K562 (cell line): ENCODE data around the gene DCAF5. TPM values are rescaled to one million over a fixed set of nuclear protein-coding genes. Genes with fewer than 3 reads are reported as not detected.

Experiments used
- BDP1 ChIP-seq: IDR thresholded peaks from 3 replicates; pipeline ENCODE4 v1.6.1; 2011; ENCODE audit not compliant: insufficient read length, insufficient read depth
- HEY1 ChIP-seq: fragments of 250-450 bp; sonication (Bioruptor Pico); IDR thresholded peaks from 2 replicates; pipeline ENCODE4 v1.5.0; 2020; ENCODE audit warnings: mild to moderate bottlenecking, moderate library complexity, borderline replicate concordance
- MTF1 ChIP-seq: fragments of 250-450 bp; sonication (Bioruptor Pico); IDR thresholded peaks from 2 replicates; pipeline ENCODE4 v1.9.0; 2021; ENCODE audit warnings: moderate library complexity, mild to moderate bottlenecking, inconsistent platforms, borderline replicate concordance
- MXI1 ChIP-seq: IDR thresholded peaks from 2 replicates; pipeline ENCODE4 v1.6.1; 2011; ENCODE audit warnings: low read depth, mild to moderate bottlenecking, improper control_type of control experiment, low read length
- RBM14 ChIP-seq: fragments of 200-400 bp; formaldehyde crosslinking; IDR thresholded peaks from 2 replicates; pipeline ENCODE4 v1.6.1; 2018; ENCODE audit warnings: low read depth, mild to moderate bottlenecking, low read length, moderate library complexity, borderline replicate concordance; ENCODE audit not compliant: insufficient read depth
- RCOR1 ChIP-seq, 2 experiments: IDR thresholded peaks; 2 replicates each; pipeline ENCODE4 v1.6.1; 2012; ENCODE audit warnings: low read depth in 2 of 2, low read length in 2 of 2, borderline replicate concordance in 1 of 2, improper control_type of control experiment in 1 of 2
- ZBTB11 ChIP-seq, 3 experiments: fragments of 200-800 bp in 1 of 3; fragments of 250-450 bp in 1 of 3; fragments of 450-650 bp in 1 of 3; sonication (Bioruptor Pico) in 1 of 3; sonication (Bioruptor generic) in 1 of 3; formaldehyde crosslinking in 1 of 3; IDR thresholded peaks; 2 replicates each; pipeline versions ENCODE4 v1.6.1 to v1.8.0; 2016 to 2022; ENCODE audit warnings: mild to moderate bottlenecking in 2 of 3, missing genetic modification characterization in 2 of 3, missing compliant biosample characterization in 1 of 3, moderate library complexity in 1 of 3
- ZNF165 ChIP-seq: fragments of 250-450 bp; sonication (Bioruptor Pico); IDR thresholded peaks from 2 replicates; pipeline ENCODE4 v1.4.0; 2020; ENCODE audit warnings: borderline replicate concordance
- polyA plus RNA-seq, 8 experiments: library from polyadenylated mRNA; depleted of rRNA in 4 of 8; stranded (reverse) in 5 of 8; unstranded in 3 of 8; fragments of >200 nt; fragmentation: Nextera tagmentation in 2 of 8; fragmentation: Illumina TruSeq in 1 of 8; extraction: Ambion mirVana in 2 of 8; extraction: Trizol in 1 of 8; gene quantifications; 2 replicates each; pipeline versions ENCODE4 v1.2.1 to v1.2.3, GENCODE V29; 2011 to 2014; ENCODE audit warnings: inconsistent platforms in 1 of 8, missing spikeins in 1 of 8
- total RNA-seq, 7 experiments: library from RNA; depleted of rRNA in 6 of 7; stranded (reverse); fragments of >200 nt in 6 of 7; fragmentation: Illumina TruSeq in 2 of 7; extraction: Trizol in 2 of 7; gene quantifications; 2 replicates each; pipeline versions ENCODE4 v1.2.1 to v1.2.3, GENCODE V29; 2011 to 2021; ENCODE audit warnings: low replicate concordance in 1 of 7
- TF ChIP-seq, protein P1 (sequence below), 2 experiments: fragments of 450-650 bp; IDR thresholded peaks; 2 replicates each; pipeline ENCODE4 v1.6.1; 2016; ENCODE audit warnings: mild to moderate bottlenecking in 2 of 2, borderline replicate concordance in 1 of 2, low read depth in 1 of 2, moderate library complexity in 1 of 2

DCAF5 gene
- total and polyA plus RNA-seq, 9 of the 15 experiments (the other 6 are each of a cell fraction or from before 2014, with no cell fraction given): 5.6 to 24.1 (median 12.7) TPM

DNA sequence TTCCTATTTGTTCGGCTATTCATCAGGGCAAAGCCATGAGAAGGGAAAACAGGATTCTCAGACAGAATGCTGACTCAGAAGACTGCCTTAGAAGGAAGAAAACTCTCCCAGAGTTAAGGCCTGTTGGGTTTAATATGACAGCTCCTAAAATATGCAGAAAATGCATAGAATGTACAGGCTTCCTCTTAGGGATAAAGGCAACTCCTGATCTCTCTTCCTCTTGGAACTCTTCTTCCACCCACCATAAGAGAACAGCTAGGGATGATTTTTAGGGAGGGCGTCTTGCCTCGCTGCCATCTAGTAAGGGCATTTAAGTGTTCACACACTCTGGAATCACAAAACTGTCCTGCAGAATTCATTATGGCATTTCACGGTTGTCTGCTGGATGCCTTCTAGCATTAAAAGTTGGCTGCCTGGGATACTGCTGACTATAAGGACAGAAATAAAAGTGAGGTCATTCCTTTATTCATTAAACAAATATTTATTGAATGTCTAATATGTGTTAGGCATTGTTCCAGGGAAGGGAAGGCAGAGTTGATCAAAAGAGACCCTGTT is 73.7 kb downstream of the DCAF5 start (continued):
- TF ChIP-seq, protein P1, sequence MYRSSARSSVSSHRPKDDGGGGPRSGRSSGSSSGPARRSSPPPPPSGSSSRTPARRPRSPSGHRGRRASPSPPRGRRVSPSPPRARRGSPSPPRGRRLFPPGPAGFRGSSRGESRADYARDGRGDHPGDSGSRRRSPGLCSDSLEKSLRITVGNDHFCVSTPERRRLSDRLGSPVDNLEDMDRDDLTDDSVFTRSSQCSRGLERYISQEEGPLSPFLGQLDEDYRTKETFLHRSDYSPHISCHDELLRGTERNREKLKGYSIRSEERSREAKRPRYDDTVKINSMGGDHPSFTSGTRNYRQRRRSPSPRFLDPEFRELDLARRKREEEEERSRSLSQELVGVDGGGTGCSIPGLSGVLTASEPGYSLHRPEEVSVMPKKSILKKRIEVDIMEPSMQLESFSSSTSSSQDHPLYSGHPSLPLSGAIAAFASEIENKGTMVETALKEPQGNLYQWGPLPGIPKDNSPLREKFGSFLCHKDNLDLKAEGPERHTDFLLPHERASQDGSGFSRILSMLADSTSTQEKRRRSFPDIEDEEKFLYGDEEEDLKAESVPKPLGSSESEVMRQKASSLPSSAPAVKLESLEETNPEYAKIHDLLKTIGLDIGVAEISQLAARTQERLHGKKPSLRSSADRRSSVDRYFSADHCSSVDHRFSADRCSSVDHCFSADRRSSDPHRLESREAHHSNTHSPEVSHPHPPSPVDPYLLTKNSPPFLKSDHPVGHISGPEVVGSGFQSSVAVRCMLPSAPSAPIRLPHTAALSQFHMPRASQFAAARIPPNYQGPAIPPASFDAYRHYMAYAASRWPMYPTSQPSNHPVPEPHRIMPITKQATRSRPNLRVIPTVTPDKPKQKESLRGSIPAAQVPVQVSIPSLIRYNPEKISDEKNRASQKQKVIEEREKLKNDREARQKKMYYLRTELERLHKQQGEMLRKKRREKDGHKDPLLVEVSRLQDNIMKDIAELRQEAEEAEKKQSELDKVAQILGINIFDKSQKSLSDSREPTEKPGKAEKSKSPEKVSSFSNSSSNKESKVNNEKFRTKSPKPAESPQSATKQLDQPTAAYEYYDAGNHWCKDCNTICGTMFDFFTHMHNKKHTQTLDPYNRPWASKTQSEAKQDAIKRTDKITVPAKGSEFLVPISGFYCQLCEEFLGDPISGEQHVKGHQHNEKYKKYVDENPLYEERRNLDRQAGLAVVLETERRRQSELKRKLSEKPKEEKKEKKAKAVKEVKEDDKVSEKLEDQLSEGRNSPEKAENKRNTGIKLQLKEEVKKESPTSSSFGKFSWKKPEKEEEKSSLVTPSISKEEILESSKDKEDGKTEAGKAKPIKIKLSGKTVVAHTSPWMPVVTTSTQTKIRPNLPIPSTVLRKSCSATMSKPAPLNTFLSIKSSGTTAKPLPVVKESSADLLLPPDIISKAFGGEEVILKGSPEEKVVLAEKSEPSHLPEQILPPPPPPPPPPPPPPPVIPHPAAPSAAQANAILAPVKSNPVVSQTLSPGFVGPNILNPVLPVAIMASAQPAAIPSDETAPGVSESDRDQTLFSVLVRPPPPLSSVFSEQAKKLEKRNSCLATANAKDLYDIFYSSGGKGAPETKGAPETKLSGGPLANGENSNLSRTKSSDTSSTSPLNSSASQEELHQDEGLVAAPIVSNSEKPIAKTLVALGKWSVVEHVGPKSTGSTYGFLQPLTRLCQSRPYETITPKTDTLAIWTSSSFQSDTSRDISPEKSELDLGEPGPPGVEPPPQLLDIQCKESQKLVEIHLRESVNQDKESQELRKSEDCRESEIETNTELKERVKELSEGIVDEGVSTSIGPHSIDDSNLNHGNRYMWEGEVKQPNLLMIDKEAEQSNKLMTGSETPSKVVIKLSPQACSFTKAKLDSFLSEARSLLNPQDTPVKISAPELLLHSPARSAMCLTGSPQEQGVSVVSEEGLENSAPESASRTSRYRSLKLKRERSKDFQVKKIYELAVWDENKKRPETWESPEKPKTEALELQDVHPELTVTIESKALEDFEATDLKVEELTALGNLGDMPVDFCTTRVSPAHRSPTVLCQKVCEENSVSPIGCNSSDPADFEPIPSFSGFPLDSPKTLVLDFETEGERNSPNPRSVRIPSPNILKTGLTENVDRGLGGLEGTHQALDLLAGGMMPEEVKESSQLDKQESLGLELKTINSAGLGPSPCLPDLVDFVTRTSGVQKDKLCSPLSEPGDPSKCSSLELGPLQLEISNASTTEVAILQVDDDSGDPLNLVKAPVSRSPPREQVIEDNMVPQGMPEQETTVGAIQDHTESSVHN (IDR thresholded peaks at IDR 0.05; ENCODE audit: borderline replicate concordance in 1 of 2, low read depth in 1 of 2): no peak
- TF ChIP-seq ZBTB11 (CRISPR knock-in tag; IDR thresholded peaks at IDR 0.05): no peak
- no peak for TF ChIP-seq BDP1
- no peak for TF ChIP-seq ZNF165 (CRISPR knock-in tag)
- TF ChIP-seq RCOR1 (IDR thresholded peaks at IDR 0.05; ENCODE audit: borderline replicate concordance in 1 of 2, low read depth in 2 of 2, low read length in 2 of 2): no peak
- TF ChIP-seq MTF1 (CRISPR knock-in tag): no peak
- TF ChIP-seq HEY1 (CRISPR knock-in tag): no peak
- TF ChIP-seq MXI1: no peak
- TF ChIP-seq RBM14: no peak
